DND-41 (cell line): Measurements from ENCODE around the gene PNKP.

ENCODE experiments used
- ATAC-seq: fragments of 200-7000 bp; cut with Tn5 transposase; 3 replicates; pipeline ENCODE4 v1.9.1; 2021; ENCODE audit warnings: low read depth; ENCODE audit not compliant: insufficient read depth
- DNase-seq: peaks from one replicate; pipeline ENCODE4 v3.0.0-alpha.2; 2020
- H2AFZ ChIP-seq: 2 replicates; pipeline ENCODE4 v1.6.0; 2012; ENCODE audit warnings: low read depth, low read length
- H3K27ac ChIP-seq: 2 replicates; pipeline ENCODE4 v1.5.1; 2012; ENCODE audit warnings: low read length, inconsistent platforms
- H3K27me3 ChIP-seq: fragments of 200-600 bp; sonication (generic); 2 replicates; pipeline ENCODE4 v1.6.0; 2012; ENCODE audit warnings: low read length, mild to moderate bottlenecking, inconsistent platforms; ENCODE audit not compliant: insufficient read depth, poor library complexity
- H3K36me3 ChIP-seq: 2 replicates; pipeline ENCODE4 v1.5.1; 2012; ENCODE audit warnings: low read length, inconsistent platforms; ENCODE audit not compliant: insufficient read depth
- H3K4me1 ChIP-seq: 2 replicates; pipeline ENCODE4 v1.5.1; 2012; ENCODE audit warnings: mild to moderate bottlenecking, low read length; ENCODE audit not compliant: insufficient read depth
- H3K4me2 ChIP-seq: 2 replicates; pipeline ENCODE4 v1.6.0; 2012; ENCODE audit warnings: mild to moderate bottlenecking, moderate library complexity, low read length, inconsistent platforms; ENCODE audit not compliant: insufficient read depth
- H3K4me3 ChIP-seq, 2 experiments: fragments of 200-600 bp in 1 of 2; shearing (Covaris generic) in 1 of 2; 2 replicates each; pipeline ENCODE4 v1.5.1; 2012 to 2016; ENCODE audit warnings: inconsistent platforms in 2 of 2, low read length in 2 of 2, mild to moderate bottlenecking in 2 of 2, low read depth in 1 of 2, moderate library complexity in 1 of 2
- H3K79me2 ChIP-seq: 2 replicates; pipeline ENCODE4 v1.6.0; 2012; ENCODE audit warnings: low read length, inconsistent platforms; ENCODE audit not compliant: insufficient read depth
- H3K9ac ChIP-seq: 2 replicates; pipeline ENCODE4 v1.6.0; 2012; ENCODE audit warnings: low read depth, mild to moderate bottlenecking, inconsistent platforms, low read length, moderate library complexity
- H3K9me3 ChIP-seq: 2 replicates; pipeline ENCODE4 v1.5.1; 2012; ENCODE audit warnings: low read length, moderate library complexity, mild to moderate bottlenecking, inconsistent platforms; ENCODE audit not compliant: insufficient read depth, severe bottlenecking
- H4K20me1 ChIP-seq: 2 replicates; pipeline ENCODE4 v1.6.0; 2012; ENCODE audit warnings: low read length; ENCODE audit not compliant: insufficient read depth
- EZH2 ChIP-seq: IDR thresholded peaks from 3 replicates; pipeline ENCODE4 v1.6.1; 2012; ENCODE audit warnings: borderline replicate concordance, low read depth, mild to moderate bottlenecking, moderate library complexity, low read length, inconsistent platforms; ENCODE audit not compliant: severe bottlenecking
- TF ChIP-seq, protein P1 (sequence below): IDR thresholded peaks from 2 replicates; pipeline ENCODE4 v1.5.1; 2012; ENCODE audit warnings: borderline replicate concordance, low read length, moderate library complexity, mild to moderate bottlenecking; ENCODE audit not compliant: poor library complexity, severe bottlenecking; ENCODE audit errors: extremely low read depth

Gene PNKP

DNA sequence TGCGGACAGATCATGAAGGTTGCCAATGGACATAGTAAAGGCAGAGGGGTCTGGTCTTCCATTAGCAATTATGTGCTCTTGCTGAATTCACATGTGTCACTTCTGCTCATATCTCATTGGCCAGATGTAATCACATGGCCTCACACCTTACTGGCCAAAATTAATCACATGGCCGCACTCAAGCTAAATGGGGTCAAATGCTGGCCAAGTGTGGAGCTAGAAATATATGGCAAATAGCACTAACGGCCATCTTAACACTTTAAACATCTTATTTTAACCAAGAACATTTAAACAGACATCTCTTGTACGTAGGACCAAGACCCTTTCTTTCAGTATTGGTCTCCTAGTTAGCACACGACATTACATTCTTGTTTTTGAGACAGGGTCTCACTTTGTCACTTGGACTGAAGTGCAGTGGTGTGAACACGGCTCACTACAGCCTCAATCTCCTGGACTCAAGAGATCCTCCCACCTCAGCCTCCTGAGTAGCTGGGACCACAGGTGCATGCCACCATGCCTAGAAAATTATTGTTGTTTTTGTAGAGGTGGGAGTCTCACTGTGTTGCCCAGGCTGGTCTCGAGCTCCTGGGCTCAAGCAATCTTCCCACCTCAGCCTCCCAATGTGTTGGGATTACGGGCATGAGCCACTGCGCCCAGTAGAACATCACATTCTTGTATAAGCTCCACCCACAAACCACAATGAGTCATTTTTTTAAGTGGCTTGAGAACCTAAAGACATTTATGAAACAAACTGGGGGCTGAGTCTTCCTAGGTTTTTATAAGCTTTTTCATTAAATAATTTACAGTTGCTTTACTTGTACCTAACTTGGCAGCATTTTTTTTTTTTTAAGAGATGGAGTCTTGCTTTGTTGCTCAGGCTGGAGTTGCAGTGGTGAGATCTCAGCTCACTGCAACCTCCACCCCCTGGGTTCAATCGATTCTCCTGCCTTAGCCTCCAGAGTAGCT is 19.4 kb downstream of the PNKP start:
- TF ChIP-seq, protein P1, sequence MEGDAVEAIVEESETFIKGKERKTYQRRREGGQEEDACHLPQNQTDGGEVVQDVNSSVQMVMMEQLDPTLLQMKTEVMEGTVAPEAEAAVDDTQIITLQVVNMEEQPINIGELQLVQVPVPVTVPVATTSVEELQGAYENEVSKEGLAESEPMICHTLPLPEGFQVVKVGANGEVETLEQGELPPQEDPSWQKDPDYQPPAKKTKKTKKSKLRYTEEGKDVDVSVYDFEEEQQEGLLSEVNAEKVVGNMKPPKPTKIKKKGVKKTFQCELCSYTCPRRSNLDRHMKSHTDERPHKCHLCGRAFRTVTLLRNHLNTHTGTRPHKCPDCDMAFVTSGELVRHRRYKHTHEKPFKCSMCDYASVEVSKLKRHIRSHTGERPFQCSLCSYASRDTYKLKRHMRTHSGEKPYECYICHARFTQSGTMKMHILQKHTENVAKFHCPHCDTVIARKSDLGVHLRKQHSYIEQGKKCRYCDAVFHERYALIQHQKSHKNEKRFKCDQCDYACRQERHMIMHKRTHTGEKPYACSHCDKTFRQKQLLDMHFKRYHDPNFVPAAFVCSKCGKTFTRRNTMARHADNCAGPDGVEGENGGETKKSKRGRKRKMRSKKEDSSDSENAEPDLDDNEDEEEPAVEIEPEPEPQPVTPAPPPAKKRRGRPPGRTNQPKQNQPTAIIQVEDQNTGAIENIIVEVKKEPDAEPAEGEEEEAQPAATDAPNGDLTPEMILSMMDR = no peak
- TF ChIP-seq EZH2 = no peak
- H3K4me2 ChIP-seq = no peak overlapping the region
- no peak overlapping the region for H3K27ac ChIP-seq
- H3K4me3 ChIP-seq = no peak overlapping the region
- H4K20me1 ChIP-seq = peaks cover 12% of the 10 kb centered on the region
- DNase-seq (no peak), ATAC-seq (no peak)
- no peaks in the 10 kb centered on the region for H3K9me3 ChIP-seq
- H3K36me3 ChIP-seq = peaks cover 11% of the 10 kb centered on the region; the same call in 1 of the 2 replicates
- H3K79me2 ChIP-seq = peaks cover 30% of the 10 kb centered on the region
- no peak overlapping the region for H3K9ac ChIP-seq
- H3K4me1 ChIP-seq = peaks cover 38% of the 10 kb centered on the region
- no peaks in the 10 kb centered on the region for H3K27me3 ChIP-seq
- no peak overlapping the region for H2AFZ ChIP-seq

DNA sequence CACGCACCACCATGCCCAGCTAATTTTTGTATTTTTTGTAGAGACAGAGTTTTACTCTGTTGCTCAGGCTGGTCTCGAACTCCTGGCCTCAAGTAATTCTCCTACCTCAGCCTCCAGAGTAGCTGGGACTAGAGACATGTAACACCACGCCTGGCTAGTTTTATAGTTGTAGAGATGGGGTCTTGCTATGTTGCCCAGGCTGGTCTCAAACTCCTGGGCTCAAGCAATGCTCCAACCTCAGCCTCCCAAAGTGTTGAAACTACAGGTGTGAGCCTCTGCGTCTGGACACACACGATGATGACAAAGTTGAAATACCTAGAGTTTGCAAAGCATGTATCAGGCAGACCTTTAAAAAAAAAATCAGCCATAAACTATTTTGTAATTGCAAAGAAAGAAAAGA is 21.0 kb downstream of the PNKP start:
- no peaks in the 10 kb centered on the region for H3K27me3 ChIP-seq
- peaks cover 14% of the 10 kb centered on the region for H3K79me2 ChIP-seq
- 0 out of 2 replicates have a peak, but pooled peaks cover 3% of the 10 kb centered on the region for H3K36me3 ChIP-seq
- H3K9ac ChIP-seq = no peak overlapping the region
- no peak overlapping the region for H3K27ac ChIP-seq
- DNase-seq (no peak), ATAC-seq (no peak)
- no peaks in the 10 kb centered on the region for H3K9me3 ChIP-seq
- no peak overlapping the region for H2AFZ ChIP-seq
- peaks cover 25% of the 10 kb centered on the region for H3K4me1 ChIP-seq
- no peaks in the 10 kb centered on the region for H4K20me1 ChIP-seq
- TF ChIP-seq EZH2 = no peak
- TF ChIP-seq, protein P1 = no peak
- no peak overlapping the region for H3K4me3 ChIP-seq
- H3K4me2 ChIP-seq = no peak overlapping the region

DNA sequence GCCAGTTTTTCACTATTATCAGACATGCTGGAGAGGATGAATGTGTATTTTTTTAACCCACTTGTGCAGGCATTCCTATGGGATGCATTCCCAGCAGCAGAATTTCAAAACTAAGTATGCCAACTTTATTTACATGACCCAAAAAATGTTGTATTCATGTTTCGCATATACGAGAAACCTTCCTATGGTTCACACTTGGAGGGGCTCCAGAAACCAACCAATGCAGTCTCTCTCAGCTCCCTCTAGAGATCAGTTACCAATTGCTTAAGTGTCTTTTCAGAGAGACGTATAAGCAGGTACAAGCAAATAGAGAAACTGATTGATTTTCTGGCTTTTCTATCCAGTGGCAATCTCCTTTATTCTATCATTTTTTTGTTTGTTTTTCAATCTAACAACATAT is 22.0 kb downstream of the PNKP start:
- TF ChIP-seq, protein P1 = no peak
- TF ChIP-seq EZH2 = no peak
- DNase-seq (no peak), ATAC-seq (no peak)
- Histone ChIP-seq H3K36me3 (peaks cover 7% of the 10 kb centered on the region), H3K4me1 (peaks cover 25% of the 10 kb centered on the region), H3K27ac (no peak overlapping the region), H4K20me1 (no peaks in the 10 kb centered on the region), H3K9ac (no peak overlapping the region), H3K79me2 (peaks cover 11% of the 10 kb centered on the region; the same call in 1 of the 2 replicates), H3K9me3 (no peaks in the 10 kb centered on the region), H2AFZ (no peak overlapping the region), H3K4me3 (no peak overlapping the region), H3K27me3 (no peaks in the 10 kb centered on the region), H3K4me2 (no peak overlapping the region)
